Mesenchymal stem cell (in vitro differentiated cells and primary cell): ENCODE results near the gene SLC28A1. TPM values are rescaled to one million over a fixed set of nuclear protein-coding genes. Genes with fewer than 3 reads are reported as not detected.

ENCODE experiments used
- small RNA-seq: library from polyadenylated mRNA; stranded (forward); fragments of <200 nt; extraction: miRNeasy Mini kit (QIAGEN cat#:217004); gene quantifications from one replicate; pipeline ENCODE3, GENCODE V24; 2013; ENCODE audit warnings: low read depth

SLC28A1 gene

Small RNA genes within 50 kb of the gene (small RNA-seq; reads per million reads assigned to genes)
- gene RF00402 (not detected), gene RNU6-339P (not detected), gene RNU6-796P (not detected)
